ENCODE measurements around the gene TAF8.
"Not testable (repeated sequence)": the region's sequence is repeated elsewhere in the genome, so short reads cannot be mapped to it uniquely, and the experiment has no call there.

Gene TAF8, protein sequence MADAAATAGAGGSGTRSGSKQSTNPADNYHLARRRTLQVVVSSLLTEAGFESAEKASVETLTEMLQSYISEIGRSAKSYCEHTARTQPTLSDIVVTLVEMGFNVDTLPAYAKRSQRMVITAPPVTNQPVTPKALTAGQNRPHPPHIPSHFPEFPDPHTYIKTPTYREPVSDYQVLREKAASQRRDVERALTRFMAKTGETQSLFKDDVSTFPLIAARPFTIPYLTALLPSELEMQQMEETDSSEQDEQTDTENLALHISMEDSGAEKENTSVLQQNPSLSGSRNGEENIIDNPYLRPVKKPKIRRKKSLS

DNA sequence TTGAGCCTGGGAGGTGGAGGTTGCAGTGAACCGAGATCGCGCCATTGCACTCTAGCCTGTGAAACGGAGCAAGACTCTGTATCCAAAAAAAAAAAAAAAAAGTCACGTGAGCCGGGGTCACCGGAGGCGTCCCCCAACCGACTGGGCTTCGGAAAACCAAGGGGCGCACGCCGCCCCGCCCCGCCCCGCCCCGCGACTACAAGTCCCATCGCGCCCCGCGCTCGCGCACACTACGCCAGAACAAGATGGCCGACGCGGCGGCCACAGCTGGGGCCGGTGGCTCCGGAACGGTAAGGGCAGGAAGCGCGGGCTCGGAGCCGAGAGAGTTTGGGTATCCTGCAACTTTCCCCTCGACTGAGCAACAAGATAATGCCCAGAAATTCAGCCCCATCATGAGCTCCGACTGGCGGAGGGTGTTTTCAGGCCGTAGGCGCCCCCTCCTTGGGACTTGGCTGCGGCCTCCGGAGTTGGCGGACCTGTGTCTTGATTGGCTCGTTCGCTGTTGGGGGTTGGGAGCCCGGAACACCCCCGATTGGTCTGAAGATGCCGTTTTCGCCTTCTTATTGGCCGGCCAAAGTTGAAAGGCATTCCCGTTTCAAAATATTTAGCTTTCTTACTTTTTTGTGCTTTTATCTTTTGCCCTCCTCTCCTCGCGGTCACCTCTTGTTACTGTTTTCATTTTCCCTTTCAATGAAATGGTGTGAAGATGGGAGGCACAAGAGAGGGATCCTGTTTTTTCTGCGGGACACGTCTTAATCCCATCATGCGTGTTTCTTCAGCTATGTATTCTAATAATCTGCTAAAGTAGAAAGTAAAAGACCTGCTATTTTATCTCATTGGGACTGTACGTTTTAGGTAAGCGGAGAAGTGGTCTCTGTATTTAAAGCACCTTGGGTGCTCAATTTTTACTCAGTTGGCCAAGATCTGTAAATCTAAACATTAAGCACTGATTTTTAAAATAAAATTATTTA, at the start of gene TAF8:
Gene TAF8, plus strand, starts transcription at position 228 of the 971 bp plus-strand sequence. Its CDS starts 18 bp downstream, at position 246.
- DNase-seq (ENCODE audit: low read depth, low spot score): peak; percentile 70

DNA sequence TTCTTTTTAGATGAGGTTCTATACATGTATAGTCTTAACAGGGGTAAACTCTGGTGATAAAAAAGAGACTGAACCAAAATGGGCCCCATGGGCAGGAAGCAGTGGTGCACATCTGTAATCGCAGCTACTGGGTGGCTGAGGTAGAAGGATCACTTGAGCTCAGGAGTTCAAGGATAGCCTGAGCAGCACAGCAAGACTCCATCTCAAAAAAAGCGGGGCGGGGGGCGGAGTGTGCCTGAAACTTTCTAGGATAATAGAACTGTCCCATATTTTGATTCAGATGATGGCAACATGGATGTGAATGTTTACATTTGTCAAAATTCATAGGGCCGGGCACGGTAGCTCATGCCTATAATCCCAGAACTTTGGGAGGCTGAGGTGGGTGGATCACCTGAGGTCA, 48.8 kb upstream of the TAF8 start:
- no peak for DNase-seq (ENCODE audit: low read depth, low spot score)

DNA sequence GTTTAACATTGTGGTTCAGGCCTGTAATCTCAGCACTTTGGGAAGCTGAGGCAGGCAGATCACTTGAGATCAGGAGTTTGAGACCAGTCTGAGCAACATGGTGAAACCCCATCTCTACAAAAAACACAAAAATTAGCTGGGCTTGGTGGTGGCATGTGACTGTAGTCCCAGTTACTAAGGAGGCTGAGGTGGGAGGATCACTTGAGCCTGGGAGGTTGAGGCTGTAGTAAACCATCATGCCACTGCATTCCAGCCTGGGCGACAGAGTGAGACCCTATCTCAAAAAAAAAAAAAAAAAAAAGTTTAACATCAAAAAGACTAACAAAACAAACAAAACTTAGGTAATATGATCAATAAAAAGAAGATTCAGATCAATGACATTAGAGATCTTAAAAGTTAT, 46.7 kb upstream of the TAF8 start:
- DNase-seq (ENCODE audit: low read depth, low spot score): not testable (repeated sequence)

DNA sequence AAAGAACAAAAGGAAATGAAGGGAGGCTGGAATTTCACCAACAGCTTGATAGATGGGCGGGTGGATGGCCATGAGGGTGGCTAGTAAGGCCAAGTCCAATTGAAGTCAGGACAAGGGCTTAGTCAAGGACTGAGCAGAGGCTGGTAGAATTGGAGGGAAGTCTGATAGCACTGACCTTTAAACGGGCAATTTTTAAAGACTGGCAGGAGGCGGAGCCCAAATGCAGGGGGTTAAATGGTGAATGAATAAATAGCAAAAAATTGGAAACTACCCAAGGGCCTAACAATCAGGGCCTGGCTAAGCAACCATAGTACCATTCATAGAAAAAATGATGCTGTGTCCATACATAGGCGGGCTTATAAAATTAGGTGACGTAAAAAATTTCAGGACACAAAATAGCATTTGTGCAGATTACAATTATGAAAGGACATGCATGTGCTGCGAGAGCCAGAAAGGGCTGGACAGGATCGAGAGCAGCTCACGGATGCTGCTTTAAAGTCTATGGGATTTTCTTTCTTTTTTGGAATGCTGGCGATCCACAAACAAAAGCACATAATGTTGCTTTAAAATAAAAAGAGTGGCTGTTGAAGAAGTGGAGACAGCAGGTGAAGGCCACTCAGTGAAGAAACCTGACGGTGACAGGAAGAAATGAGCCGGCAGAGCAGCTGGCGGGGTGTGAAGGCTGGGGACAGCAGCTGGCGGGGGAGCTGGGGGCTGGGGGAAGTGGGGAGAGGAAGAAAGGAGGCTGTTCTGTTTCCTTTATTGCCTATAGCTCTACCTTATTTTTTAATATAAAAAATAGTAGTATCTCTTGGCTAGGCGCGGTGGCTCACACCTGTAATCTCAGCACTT, 42.8 kb upstream of the TAF8 start:
- no peak for DNase-seq (ENCODE audit: low read depth, low spot score)

DNA sequence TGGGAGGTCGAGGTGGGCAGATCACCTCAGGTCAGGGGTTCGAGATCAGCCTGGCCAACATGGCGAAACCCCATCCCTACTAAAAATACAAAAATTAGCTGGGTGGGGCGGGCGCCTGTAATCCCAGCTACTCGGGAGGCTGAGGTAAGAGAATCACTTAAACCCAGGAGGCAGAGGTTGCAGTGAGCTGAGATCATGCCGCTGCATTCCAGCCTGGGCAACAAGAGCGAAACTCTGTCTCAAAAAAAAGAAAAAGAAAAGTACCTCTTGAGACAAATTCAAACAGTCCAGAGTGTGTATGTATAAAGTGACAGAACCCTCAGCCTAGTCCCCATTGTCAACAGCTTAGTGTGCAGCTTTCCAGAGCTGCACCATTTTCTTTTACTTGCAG, 42.2 kb upstream of the TAF8 start:
- not testable (repeated sequence) for DNase-seq (ENCODE audit: low read depth, low spot score)

DNA sequence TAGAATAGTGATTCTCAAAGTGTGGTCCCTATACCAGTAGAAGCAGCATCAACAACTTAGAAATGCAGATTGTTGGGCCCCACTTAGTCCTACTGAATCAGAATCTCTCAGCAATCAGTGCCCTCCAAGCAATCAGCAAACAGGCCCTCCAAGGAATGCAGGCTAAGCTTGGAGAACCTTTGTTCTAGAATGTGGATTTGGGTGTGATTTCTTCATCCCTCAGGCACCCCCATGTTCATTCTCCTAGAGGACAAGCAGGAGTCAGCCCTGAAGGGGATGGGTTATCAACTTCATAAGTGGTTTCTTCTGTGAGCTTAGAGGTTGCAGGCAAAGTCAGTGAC, 40.5 kb upstream of the TAF8 start:
- DNase-seq (ENCODE audit: low read depth, low spot score): no peak

DNA sequence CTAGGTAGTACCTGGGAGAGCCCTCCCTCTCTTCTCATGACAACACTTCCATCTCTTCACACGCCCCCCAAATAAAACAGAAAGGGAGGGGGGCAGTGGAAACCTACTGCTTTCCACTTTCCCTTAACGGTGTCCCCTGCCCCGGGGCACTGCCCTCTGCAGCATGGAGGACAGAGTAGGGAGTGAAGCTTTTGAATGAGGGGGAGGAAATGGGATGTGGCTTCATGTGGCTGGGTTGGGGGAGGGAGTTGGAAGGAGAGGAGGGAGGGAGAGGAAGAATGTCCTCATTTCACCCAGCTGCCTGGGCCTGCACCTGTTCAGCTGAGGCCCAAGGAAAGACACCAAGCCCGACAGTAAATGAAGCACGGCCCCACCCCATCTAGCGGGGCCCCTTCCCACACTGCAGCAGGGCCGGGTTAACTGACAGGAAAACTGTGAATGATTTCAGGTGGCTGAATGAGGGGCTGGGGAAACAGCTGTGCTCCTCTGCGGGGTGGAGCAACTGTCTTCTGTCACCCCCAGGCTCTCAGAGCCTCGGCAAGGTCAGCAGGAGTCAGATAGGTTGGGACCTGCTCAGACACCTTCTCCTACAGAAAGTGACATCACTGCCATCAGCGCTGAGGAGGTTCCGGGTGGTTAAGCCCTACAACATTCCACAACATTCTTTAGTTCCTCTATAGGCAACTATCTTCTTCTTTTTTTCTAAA, 40.0 kb upstream of the TAF8 start:
- DNase-seq (ENCODE audit: low read depth, low spot score): no peak

DNA sequence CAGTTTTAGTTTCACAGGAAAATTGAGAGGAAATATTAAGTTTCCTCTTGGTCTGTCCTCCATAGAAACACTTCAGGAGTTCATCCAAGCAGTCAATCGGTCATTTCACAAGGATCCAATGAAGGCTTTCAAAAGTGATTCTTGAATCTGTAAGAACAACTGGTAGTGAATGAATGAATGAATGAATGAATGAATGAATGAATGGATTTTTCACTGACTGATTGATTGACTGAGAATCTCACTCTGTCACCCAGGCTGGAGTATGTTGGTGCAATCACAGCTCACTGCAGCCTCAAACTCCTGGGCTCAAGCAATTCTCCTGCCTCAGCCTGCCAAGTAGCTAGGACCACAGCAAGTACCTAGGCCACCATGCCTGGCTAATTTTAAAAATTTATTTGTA, 39.4 kb upstream of the TAF8 start:
- DNase-seq (ENCODE audit: low read depth, low spot score): no peak

DNA sequence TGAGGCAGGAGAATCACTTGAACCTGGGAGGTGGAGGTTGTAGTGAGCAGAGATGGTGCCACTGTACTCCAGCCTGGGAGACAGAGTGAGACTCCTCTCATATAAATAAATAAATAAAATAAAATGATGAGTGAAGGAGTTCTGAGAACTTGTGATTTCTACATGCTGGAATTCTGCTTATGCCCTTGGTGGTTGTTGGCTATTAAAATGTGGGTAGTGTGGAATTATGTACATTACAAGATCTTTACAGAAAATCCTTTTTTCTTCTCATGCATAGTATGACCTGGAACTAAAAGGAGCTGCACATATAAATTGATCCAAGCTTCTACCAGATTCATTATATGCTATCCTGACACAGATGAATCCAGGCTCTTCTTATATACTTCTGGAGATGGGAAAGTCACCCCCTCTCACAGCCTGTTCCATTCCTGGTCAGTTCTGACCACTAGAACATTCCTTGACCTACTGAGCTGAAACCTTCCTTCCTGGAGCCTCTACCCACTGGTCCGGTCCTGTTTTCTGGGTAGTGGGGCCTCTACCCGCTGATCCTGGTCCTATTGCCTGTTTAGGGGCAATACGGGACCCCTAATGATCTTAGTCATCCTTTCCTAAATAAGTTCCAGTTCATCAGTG, 37.7 kb upstream of the TAF8 start:
- no peak for DNase-seq (ENCODE audit: low read depth, low spot score)

DNA sequence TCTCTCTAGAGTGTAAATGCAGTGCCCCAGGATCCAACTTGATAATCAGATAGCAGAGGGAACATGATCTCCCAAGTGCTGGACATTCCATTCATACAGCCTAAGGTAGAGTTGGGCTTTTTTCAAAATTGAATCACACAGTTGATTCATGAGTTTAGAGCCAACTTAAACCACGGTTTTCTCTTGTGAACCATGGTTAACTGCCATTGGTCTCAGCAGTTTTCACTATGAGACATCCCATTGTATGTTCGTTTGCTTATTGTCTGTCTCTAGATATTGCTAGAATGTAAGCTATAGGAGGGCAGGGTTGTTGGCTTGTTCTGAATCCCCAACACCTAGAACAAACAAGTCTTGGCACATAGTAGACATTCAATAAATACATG, 37.2 kb upstream of the TAF8 start:
- no peak for DNase-seq (ENCODE audit: low read depth, low spot score)

DNA sequence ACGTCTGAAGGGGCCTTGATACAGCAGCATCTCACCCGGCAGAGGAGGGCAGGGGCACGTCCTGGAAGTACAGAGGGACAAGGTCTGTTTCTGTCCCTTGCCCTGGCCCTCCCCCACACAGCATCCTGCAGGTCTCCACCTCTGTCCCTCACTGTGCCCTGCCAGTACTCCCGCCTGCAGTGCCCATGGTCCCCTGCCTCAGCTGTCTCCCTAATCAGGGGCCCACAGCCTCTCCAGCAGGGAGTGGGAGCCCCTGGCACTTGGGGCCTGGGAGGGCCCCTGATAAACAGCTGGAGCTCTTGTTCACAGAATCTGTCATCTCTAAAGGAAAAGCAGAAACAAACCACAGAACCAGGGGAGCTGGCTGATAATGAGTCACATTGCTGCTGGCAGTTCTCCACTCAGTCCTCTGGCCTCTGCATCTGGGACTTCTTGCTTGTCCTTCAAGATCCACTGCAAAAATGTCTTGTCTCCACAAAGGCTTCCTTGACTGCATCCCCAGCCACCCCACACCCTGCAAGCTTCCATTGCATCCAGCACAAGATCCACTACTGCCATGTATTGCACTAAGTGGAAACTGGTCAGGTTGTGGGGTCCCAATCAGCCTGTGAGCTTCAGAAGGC, 33.2 kb upstream of the TAF8 start:
- no peak for DNase-seq (ENCODE audit: low read depth, low spot score)

DNA sequence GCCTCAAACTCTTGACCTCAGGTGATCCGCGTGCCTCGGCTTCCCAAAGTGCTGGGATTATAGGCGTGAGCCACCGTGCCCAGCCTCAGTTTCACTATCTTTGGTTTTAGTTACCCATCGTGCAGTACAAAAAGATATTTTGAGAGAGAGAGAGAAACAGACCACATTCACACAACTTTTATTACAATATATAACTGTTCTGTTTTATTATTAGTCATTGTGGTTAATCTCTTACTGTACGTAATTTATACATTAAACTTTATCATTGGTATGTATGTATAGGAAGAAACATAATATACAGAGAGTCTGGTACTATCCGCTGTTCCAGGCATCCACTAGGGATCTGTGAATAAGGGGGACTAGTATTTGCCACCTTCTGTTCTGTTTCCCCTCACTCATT, 29.4 kb upstream of the TAF8 start:
- no peak for DNase-seq (ENCODE audit: low read depth, low spot score)

DNA sequence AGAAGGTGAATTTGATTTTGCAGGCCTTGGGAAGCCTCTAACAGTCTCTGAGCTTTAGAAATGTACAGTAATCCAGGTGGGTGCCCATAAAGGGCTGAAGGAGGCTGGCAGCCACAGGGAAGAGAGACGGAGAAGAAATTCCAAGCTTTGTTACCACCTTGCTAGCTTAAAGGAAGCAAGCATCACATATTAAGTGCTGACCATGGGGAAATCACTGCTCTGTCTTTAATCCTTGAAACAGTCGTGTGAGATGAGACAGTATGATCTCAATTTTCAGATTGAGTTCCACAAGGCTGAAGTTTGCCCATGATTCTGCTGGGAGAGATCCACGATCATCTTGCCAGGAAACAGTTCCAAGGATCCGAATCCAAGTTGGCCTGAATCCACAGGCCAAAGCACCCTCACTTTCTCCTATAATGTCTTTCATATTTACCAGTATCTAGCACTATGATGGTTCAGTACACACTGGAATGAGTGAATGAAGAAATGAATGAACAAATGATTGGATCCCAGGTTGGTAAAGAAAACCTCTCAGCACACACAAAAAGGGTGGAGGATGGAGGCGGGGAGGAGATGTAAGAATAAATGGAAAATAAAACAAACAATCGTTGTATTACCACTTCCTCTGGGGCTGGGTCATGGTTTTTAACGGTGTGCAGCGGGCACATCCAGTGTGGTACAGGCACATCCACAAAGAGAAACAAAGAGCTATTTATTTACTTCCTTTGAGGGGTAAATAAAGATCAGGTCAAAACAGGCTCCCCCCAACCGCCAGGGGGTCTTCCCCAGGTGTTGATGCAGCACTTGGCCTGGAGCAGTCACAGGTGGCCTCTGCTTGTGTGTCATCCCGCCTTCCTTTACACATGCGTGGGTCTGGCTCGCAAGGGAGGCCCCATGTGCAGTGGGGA, 28.2 kb upstream of the TAF8 start:
- no peak for DNase-seq (ENCODE audit: low read depth, low spot score)

DNA sequence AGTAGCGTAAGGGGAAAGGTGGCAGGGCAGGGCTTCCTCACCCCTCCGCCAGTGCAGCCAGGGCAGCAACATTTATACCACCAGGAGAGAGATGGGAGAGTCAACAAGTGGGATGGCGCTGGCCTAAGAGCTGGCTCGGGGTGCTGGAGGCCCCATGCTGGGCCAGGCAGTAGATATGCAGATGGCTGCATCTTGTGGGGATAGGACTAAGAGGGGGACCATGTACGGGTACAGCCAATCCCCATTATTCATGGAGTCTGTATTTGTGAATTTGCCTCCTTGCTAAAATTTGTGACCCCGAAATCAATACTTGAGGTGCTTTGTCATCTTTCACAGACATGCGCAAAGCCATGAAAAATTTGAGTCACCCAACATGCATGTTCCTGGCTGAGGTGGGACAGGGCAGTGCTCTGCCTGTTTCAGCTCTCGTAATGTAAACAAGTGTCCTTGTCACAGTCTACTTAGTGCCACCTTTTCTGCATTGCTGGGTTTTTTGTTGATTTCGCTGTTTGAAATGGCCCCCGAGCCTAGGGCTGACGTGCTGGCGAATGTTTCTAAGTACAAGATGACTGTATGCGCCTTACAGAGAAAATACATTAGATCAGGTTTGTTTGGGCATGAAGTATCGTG, 27.5 kb upstream of the TAF8 start:
- DNase-seq (ENCODE audit: low read depth, low spot score): no peak

DNA sequence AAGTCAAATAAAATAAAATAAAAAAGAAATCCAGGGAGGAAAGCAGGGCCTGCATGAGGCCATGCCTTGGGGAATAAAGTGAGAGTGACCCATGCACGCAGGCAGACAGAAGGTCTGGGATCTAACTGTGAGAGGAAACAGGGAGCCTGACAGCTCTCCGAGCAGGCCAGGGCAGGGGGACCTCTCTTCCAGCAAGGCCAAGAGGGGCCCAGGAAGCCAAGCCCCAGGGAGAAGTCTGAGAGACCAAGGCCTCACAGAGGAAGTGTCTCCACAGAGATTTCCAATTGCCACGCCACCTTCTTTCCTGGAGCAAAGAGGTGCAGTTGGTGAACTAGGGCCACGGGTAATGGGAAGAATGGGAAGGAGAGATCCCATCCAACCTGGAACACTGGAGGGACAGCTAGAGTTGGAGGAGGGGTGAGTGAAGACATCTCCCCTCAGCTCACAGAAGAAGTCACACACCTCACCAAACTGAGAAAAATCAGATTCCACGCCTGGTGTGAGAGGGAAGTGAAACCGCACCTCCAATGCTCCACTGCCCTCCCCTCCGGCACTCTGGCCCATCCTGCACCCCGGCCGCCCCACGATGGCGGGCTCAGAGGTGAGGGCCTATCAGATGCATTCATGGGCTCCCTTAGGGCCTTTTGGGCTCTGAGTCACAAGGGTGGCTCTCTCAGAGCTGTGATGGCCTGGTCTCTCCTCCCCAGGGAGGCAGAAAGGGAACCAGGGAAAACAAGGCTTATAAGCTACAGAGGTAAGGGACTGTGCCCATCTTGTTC, 25.1 kb upstream of the TAF8 start:
- no peak for DNase-seq (ENCODE audit: low read depth, low spot score)

DNA sequence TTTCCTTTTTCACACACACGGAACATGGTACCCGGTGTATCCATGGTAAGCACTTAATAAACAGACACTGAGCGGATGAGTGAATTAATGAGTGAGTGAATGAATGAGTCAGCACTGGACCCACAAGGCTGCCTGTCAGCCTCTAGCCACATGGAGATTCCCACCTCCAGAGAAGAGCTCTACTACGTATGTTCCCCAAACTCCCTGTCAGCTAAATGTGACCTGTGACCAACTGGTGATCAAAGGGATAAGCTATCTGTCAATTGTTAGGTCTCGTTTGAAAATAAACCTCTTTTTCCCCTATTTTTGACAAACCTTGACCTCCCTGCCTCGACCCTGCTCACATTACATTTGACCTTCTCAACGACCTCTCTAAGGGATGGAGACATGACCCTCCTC, 24.5 kb upstream of the TAF8 start:
- DNase-seq (ENCODE audit: low read depth, low spot score): no peak

DNA sequence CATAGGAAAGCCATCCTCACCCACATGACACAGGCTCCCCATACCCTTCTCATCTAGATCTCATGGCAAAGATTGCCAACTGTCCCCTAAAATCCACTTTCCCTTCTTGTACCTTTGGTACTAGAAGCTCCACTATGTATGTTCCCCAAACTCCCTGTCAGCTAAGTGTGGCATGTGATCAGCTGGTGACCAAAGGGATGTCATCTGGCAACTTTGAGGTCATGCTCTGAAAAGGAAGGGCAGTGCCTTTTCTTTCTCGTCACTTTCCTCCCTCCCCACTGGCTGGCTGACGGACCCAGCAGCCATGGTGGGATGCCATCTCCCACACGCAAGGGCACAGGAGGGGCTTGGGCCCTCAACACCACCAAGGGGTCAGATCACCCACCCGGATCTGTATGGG, 23.8 kb upstream of the TAF8 start:
- DNase-seq (ENCODE audit: low read depth, low spot score): no peak

All from brain pericyte (primary cell).